HG02970 (cell line): ENCODE results near the gene DIO1.
A peak's percentile ranks its signal among the peaks of the same experiment; 100 is the strongest.
"Not testable (repeated sequence)": the region's sequence is repeated elsewhere in the genome, so short reads cannot be mapped to it uniquely, and the experiment has no call there.

Source experiments
- ATAC-seq: cut with Tn5 transposase; IDR thresholded peaks from one replicate; pipeline ENCODE4 v1.9.1; 2021; ENCODE audit warnings: mild to moderate bottlenecking, moderate library complexity, moderate number of reproducible peaks; ENCODE audit not compliant: unreplicated experiment, low FRiP score

The DIO1 gene

GRCh38 chr1:53893999-53894636, at the start of gene DIO1:
Gene DIO1, plus strand, starts transcription at chr1:53894187. Its CDS starts 24 bp downstream, at chr1:53894211.
- ATAC-seq, result no peak

- ATAC-seq, result no peak
These were observed 46.0 kb upstream of the DIO1 start for GRCh38 chr1:53847980-53848379.

GRCh38 chr1:53850082-53850673, 43.8 kb upstream of the DIO1 start:
- no peak for ATAC-seq

- no peak for ATAC-seq
These were observed 42.3 kb upstream of the DIO1 start for GRCh38 chr1:53851571-53852285.

- ATAC-seq, result no peak
These were observed 33.0 kb upstream of the DIO1 start for GRCh38 chr1:53860967-53861411.

- no peak for ATAC-seq
These were observed 31.5 kb upstream of the DIO1 start for GRCh38 chr1:53862507-53862906.

- no peak for ATAC-seq
These were observed 25.4 kb upstream of the DIO1 start for GRCh38 chr1:53868565-53868964.

GRCh38 chr1:53869454-53870117, 24.4 kb upstream of the DIO1 start:
- no peak for ATAC-seq

GRCh38 chr1:53871221-53871620, 22.8 kb upstream of the DIO1 start:
- no peak for ATAC-seq

GRCh38 chr1:53871773-53872484, 22.1 kb upstream of the DIO1 start:
- no peak for ATAC-seq

- ATAC-seq, result not testable (repeated sequence)
These were observed 18.8 kb upstream of the DIO1 start for GRCh38 chr1:53875150-53875549.

- no peak for ATAC-seq
These were observed 15.4 kb upstream of the DIO1 start for GRCh38 chr1:53878492-53879105.

GRCh38 chr1:53881853-53882252, 12.1 kb upstream of the DIO1 start:
- not testable (repeated sequence) for ATAC-seq

GRCh38 chr1:53883600-53883999, 10.4 kb upstream of the DIO1 start:
- ATAC-seq, result not testable (repeated sequence)

GRCh38 chr1:53888681-53889080, 5.3 kb upstream of the DIO1 start:
- no peak for ATAC-seq

GRCh38 chr1:53889304-53890298, 4.4 kb upstream of the DIO1 start, which contains the start of gene YIPF1:
Gene YIPF1, minus strand, starts transcription at chr1:53889797. Its CDS starts 860 bp downstream, at chr1:53888937.
- ATAC-seq, result peak; percentile 90

- ATAC-seq, result no peak
These were observed 3.5 kb upstream of the DIO1 start for GRCh38 chr1:53890522-53890941.

GRCh38 chr1:53891018-53891417, 3.0 kb upstream of the DIO1 start:
- ATAC-seq, result no peak

- ATAC-seq, result no peak
These were observed 2.3 kb upstream of the DIO1 start for GRCh38 chr1:53891678-53892077.
